ENCODE measurements around the gene USP44. TPM values are rescaled to one million over a fixed set of nuclear protein-coding genes. Genes with fewer than 3 reads are reported as not detected.
A peak's percentile ranks its signal among the peaks of the same experiment; 100 is the strongest.

USP44 gene
- total and polyA plus RNA-seq, 4 experiments from 2014 or later, result 1.4 to 5.6 (median 3.8) TPM

- ChIA-PET CTCF (ENCODE audit: partially characterized antibody) (no interaction called here), POLR2A (ENCODE audit: partially characterized antibody) (no interaction called here)
- H3K4me1 Mint-ChIP-seq, result no peaks in the 10 kb centered on the region
These were observed 28.6 kb downstream of the USP44 start for GRCh38 chr12:95522692-95523091.

GRCh38 chr12:95520816-95521215, 30.5 kb downstream of the USP44 start:
- no peak for DNase-seq
- Histone ChIP-seq H3K4me1 (ENCODE audit: insufficient read depth, low read length) (no peaks in the 10 kb centered on the region), H3K27me3 (ENCODE audit: insufficient read depth, low read length) (no peaks in the 10 kb centered on the region), H3K27ac (ENCODE audit: low read depth, low read length) (no peak overlapping the region), H3K9me3 (ENCODE audit: control insufficient read depth in 1 of 2, low read length in 2 of 2) (no peaks in the 10 kb centered on the region), H3K4me3 (ENCODE audit: low read length in 2 of 2) (no peak overlapping the region), H3K36me3 (ENCODE audit: insufficient read depth, low read length) (no peaks in the 10 kb centered on the region)
- Mint-ChIP-seq H3K27me3 (no peaks in the 10 kb centered on the region), H3K4me1 (no peaks in the 10 kb centered on the region), H3K36me3 (peaks cover 5 to 9% of the 10 kb centered on the region in 2 donors), H3K4me3 (no peak overlapping the region), H3K27ac (no peak overlapping the region), H3K9me3 (no peaks in the 10 kb centered on the region)
- ChIA-PET CTCF (ENCODE audit: partially characterized antibody) (no interaction called here), POLR2A (ENCODE audit: partially characterized antibody) (no interaction called here)
- intact Hi-C loops (cut with micrococcal nuclease), result no loop called here

More at GRCh38 chr12:95522692-95523091, 28.6 kb downstream of the USP44 start:
- DNase-seq, result no peak
- Mint-ChIP-seq H3K27ac (no peak overlapping the region), H3K27me3 (no peaks in the 10 kb centered on the region), H3K36me3 (peaks cover 5% of the 10 kb centered on the region in 2 donors), H3K9me3 (no peaks in the 10 kb centered on the region), H3K4me3 (no peak overlapping the region)
- no peak overlapping the region for H3K27ac ChIP-seq (ENCODE audit: low read depth, low read length)
- no peaks in the 10 kb centered on the region for H3K4me1 ChIP-seq (ENCODE audit: insufficient read depth, low read length)
- no peak overlapping the region for H3K4me3 ChIP-seq (ENCODE audit: low read length in 2 of 2)
- H3K9me3 ChIP-seq (ENCODE audit: control insufficient read depth in 1 of 2, low read length in 2 of 2), result no peaks in the 10 kb centered on the region
- intact Hi-C loops (cut with micrococcal nuclease), result no loop called here
- no peaks in the 10 kb centered on the region for H3K36me3 ChIP-seq (ENCODE audit: insufficient read depth, low read length)
- no peaks in the 10 kb centered on the region for H3K27me3 ChIP-seq (ENCODE audit: insufficient read depth, low read length)

DNA sequence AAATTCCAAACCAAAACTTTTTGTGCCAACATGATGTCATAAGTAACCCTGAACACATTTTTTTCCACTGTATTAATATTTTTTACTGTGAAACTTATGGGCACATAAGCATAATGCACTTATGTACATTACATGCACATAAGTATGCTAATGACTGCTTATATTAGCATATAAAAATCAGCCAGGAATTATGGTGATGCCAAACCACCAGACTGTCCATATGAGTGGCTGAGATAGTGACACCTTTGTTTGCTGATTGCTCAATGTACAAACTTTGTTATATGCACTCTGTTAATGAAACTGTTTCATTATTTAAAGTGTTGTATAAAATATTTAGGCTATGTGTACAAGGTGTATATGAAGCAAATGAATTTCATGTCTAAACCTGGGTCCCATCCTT, 32.3 kb downstream of the USP44 start:
- Histone ChIP-seq H3K4me1 (ENCODE audit: insufficient read depth, low read length) (no peaks in the 10 kb centered on the region), H3K27me3 (ENCODE audit: insufficient read depth, low read length) (no peaks in the 10 kb centered on the region), H3K9me3 (ENCODE audit: control insufficient read depth in 1 of 2, low read length in 2 of 2) (no peaks in the 10 kb centered on the region), H3K4me3 (ENCODE audit: low read length in 2 of 2) (no peak overlapping the region), H3K36me3 (ENCODE audit: insufficient read depth, low read length) (peaks cover 8% of the 10 kb centered on the region), H3K27ac (ENCODE audit: low read depth, low read length) (no peak overlapping the region)
- CTCF ChIA-PET (ENCODE audit: partially characterized antibody), result interaction anchor here (1.4 kb wide), 1 partner anchor 15 kb away, joined by 4 read pairs; no protein-coding TSS in a partner anchor
- H3K27ac Mint-ChIP-seq, result peak overlapping the region in 1 of 7 donors; percentile 25
- H3K4me3 Mint-ChIP-seq, result no peak overlapping the region
- H3K27me3 Mint-ChIP-seq, result no peaks in the 10 kb centered on the region
- H3K36me3 Mint-ChIP-seq, result peaks cover 12 to 25% of the 10 kb centered on the region in 2 donors
- no peaks in the 10 kb centered on the region for H3K4me1 Mint-ChIP-seq
- POLR2A ChIA-PET (ENCODE audit: partially characterized antibody), result no interaction called here
- H3K9me3 Mint-ChIP-seq, result no peaks in the 10 kb centered on the region
- intact Hi-C loops (cut with micrococcal nuclease), result no loop called here
- no peak for DNase-seq

- H3K4me1 ChIP-seq (ENCODE audit: insufficient read depth, low read length), result no peaks in the 10 kb centered on the region
- intact Hi-C loops (cut with micrococcal nuclease), result no loop called here
These were observed 34.0 kb downstream of the USP44 start for GRCh38 chr12:95517246-95517645.

GRCh38 chr12:95516757-95517156, 34.5 kb downstream of the USP44 start:
- intact Hi-C loops (cut with micrococcal nuclease), result no loop called here
- H3K4me1 Mint-ChIP-seq, result no peaks in the 10 kb centered on the region
- H3K27ac Mint-ChIP-seq, result peak overlapping the region in 1 of 7 donors; percentile 5
- H3K9me3 Mint-ChIP-seq, result no peaks in the 10 kb centered on the region
- no peak overlapping the region for H3K27ac ChIP-seq (ENCODE audit: low read depth, low read length)
- H3K36me3 ChIP-seq (ENCODE audit: insufficient read depth, low read length), result peaks cover 29% of the 10 kb centered on the region
- POLR2A ChIA-PET (ENCODE audit: partially characterized antibody), result no interaction called here
- no peak overlapping the region for H3K4me3 Mint-ChIP-seq
- CTCF ChIA-PET (ENCODE audit: partially characterized antibody), result interaction anchor here (1.2 to 3.8 kb wide), 3 partner anchors 16 to 1947 kb away, joined by 3 to 16 read pairs (median 5); no protein-coding TSS in a partner anchor
- no peaks in the 10 kb centered on the region for H3K27me3 ChIP-seq (ENCODE audit: insufficient read depth, low read length)
- no peak overlapping the region for H3K4me3 ChIP-seq (ENCODE audit: low read length in 2 of 2)
- H3K27me3 Mint-ChIP-seq, result no peaks in the 10 kb centered on the region
- DNase-seq, result no peak
- no peaks in the 10 kb centered on the region for H3K9me3 ChIP-seq (ENCODE audit: control insufficient read depth in 1 of 2, low read length in 2 of 2)
- peaks cover 27 to 46% of the 10 kb centered on the region in 2 donors for H3K36me3 Mint-ChIP-seq
- no peaks in the 10 kb centered on the region for H3K4me1 ChIP-seq (ENCODE audit: insufficient read depth, low read length)

More at GRCh38 chr12:95517246-95517645, 34.0 kb downstream of the USP44 start:
- Histone ChIP-seq H3K27me3 (ENCODE audit: insufficient read depth, low read length) (no peaks in the 10 kb centered on the region), H3K27ac (ENCODE audit: low read depth, low read length) (no peak overlapping the region), H3K36me3 (ENCODE audit: insufficient read depth, low read length) (peaks cover 24% of the 10 kb centered on the region), H3K9me3 (ENCODE audit: control insufficient read depth in 1 of 2, low read length in 2 of 2) (no peaks in the 10 kb centered on the region), H3K4me3 (ENCODE audit: low read length in 2 of 2) (no peak overlapping the region)
- Mint-ChIP-seq H3K9me3 (no peaks in the 10 kb centered on the region), H3K4me3 (no peak overlapping the region), H3K27ac (peak overlapping the region in 2 of 7 donors; percentile 12 to 43), H3K36me3 (peaks cover 26 to 41% of the 10 kb centered on the region in 2 donors), H3K27me3 (no peaks in the 10 kb centered on the region), H3K4me1 (no peaks in the 10 kb centered on the region)
- DNase-seq, result no peak
- CTCF ChIA-PET (ENCODE audit: partially characterized antibody), result interaction anchor here (1.2 kb wide), 1 partner anchor 1948 kb away, joined by 5 read pairs; no protein-coding TSS in a partner anchor
- POLR2A ChIA-PET (ENCODE audit: partially characterized antibody), result no interaction called here

DNA sequence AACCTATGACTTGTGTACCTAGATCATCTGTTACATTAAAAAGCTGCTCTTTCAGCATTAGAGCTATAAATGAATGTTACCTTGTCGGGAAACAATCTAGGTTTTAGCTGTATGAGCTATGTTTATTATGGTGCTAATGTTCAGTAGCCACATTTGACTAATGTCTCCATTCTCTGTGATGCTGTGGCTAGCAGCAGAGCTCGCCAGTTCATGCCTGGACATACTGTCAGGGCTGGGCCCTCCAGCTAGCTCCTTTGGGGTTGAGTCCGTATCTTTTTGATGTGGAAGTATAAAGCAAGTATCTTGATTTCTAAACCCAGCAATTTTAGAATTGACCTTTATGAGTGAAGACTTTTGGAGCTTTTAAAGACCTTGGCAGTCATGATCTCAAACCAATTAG, 36.1 kb downstream of the USP44 start:
- Histone ChIP-seq H3K27ac (ENCODE audit: low read depth, low read length) (no peak overlapping the region), H3K4me1 (ENCODE audit: insufficient read depth, low read length) (no peaks in the 10 kb centered on the region), H3K4me3 (ENCODE audit: low read length in 2 of 2) (no peak overlapping the region), H3K36me3 (ENCODE audit: insufficient read depth, low read length) (peaks cover 35% of the 10 kb centered on the region), H3K9me3 (ENCODE audit: control insufficient read depth in 1 of 2, low read length in 2 of 2) (no peaks in the 10 kb centered on the region), H3K27me3 (ENCODE audit: insufficient read depth, low read length) (no peaks in the 10 kb centered on the region)
- Mint-ChIP-seq H3K27me3 (no peaks in the 10 kb centered on the region), H3K36me3 (peaks cover 32 to 53% of the 10 kb centered on the region in 2 donors), H3K4me1 (peaks cover 0 to 2% (median under 1%) of the 10 kb centered on the region in 4 donors), H3K4me3 (no peak overlapping the region), H3K9me3 (no peaks in the 10 kb centered on the region), H3K27ac (peak overlapping the region in 1 of 7 donors; percentile 57)
- ChIA-PET POLR2A (ENCODE audit: partially characterized antibody) (interaction anchor here (1.0 kb wide), 1 partner anchor 41 kb away, joined by 4 read pairs; the partner anchor contains the start of gene METAP2), CTCF (ENCODE audit: partially characterized antibody) (interaction anchor here (0.6 to 3.8 kb wide), 2 partner anchors 19 to 222 kb away, joined by 4 to 16 read pairs; no protein-coding TSS in a partner anchor)
- intact Hi-C loops (cut with micrococcal nuclease), result no loop called here
- DNase-seq, result no peak

- Histone ChIP-seq H3K4me1 (ENCODE audit: insufficient read depth, low read length) (no peaks in the 10 kb centered on the region), H3K4me3 (ENCODE audit: low read length in 2 of 2) (no peak overlapping the region), H3K9me3 (ENCODE audit: control insufficient read depth in 1 of 2, low read length in 2 of 2) (no peaks in the 10 kb centered on the region), H3K36me3 (ENCODE audit: insufficient read depth, low read length) (peaks cover 37% of the 10 kb centered on the region), H3K27me3 (ENCODE audit: insufficient read depth, low read length) (no peaks in the 10 kb centered on the region), H3K27ac (ENCODE audit: low read depth, low read length) (no peak overlapping the region)
- intact Hi-C loops (cut with micrococcal nuclease), result no loop called here
- H3K36me3 Mint-ChIP-seq, result peaks cover 42 to 66% of the 10 kb centered on the region in 2 donors
- DNase-seq, result no peak
- no peaks in the 10 kb centered on the region for H3K27me3 Mint-ChIP-seq
- H3K4me1 Mint-ChIP-seq, result peaks cover 0 to 4% (median 2%) of the 10 kb centered on the region in 4 donors
- CTCF ChIA-PET (ENCODE audit: partially characterized antibody), result interaction anchor here (3.8 kb wide), 1 partner anchor 21 kb away, joined by 16 read pairs; no protein-coding TSS in a partner anchor
- POLR2A ChIA-PET (ENCODE audit: partially characterized antibody), result no interaction called here
- no peak overlapping the region for H3K27ac Mint-ChIP-seq
- no peak overlapping the region for H3K4me3 Mint-ChIP-seq
- no peaks in the 10 kb centered on the region for H3K9me3 Mint-ChIP-seq
These were observed 37.7 kb downstream of the USP44 start for GRCh38 chr12:95513599-95513998.

Measured in CD4-positive, alpha-beta memory T cell (primary cell).